LNCAP (cell line): ENCODE data around the gene SRCAP.

Experiments used
- CTCF ChIP-seq: fragments of 450-650 bp; IDR thresholded peaks from 2 replicates; pipeline ENCODE4 v1.5.1; 2017; ENCODE audit warnings: mild to moderate bottlenecking

Gene SRCAP

GRCh38 chr16:30723725-30724355 is 24.9 kb downstream of the SRCAP start:
- TF ChIP-seq CTCF = no peak

DNA sequence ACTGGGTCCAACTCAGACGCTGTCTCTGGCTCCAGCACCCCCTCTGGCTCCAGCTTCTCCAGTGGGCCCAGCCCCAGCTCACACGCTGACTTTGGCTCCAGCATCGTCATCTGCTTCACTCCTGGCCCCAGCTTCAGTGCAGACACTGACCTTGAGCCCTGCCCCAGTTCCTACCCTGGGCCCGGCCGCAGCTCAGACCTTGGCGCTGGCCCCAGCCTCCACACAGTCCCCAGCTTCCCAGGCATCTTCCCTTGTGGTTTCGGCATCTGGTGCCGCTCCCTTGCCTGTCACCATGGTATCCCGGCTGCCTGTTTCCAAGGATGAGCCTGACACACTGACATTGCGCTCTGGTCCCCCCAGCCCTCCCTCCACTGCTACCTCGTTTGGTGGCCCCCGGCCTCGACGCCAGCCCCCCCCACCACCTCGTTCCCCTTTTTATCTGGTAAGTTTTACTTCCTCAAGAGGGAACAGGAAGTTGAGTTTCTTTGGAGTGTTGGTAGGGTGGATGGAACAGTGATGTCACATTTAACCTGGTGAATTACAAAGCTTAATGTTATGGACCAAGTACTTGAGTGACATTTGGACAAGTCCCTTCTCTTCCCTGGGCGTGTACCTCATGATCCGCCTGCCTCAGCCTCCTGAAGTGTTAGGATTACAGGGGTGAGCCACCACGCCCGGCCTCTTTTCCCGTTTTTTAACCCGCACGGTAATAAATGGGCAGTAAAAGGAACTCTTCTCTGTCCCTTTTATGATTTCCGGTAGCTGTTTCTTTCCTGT is 25.9 kb downstream of the SRCAP start:
- no peak for TF ChIP-seq CTCF

- no peak for TF ChIP-seq CTCF
Measured at GRCh38 chr16:30725418-30725792, 26.4 kb downstream of the SRCAP start.

GRCh38 chr16:30728321-30728720 is 29.4 kb downstream of the SRCAP start:
- TF ChIP-seq CTCF = no peak

DNA sequence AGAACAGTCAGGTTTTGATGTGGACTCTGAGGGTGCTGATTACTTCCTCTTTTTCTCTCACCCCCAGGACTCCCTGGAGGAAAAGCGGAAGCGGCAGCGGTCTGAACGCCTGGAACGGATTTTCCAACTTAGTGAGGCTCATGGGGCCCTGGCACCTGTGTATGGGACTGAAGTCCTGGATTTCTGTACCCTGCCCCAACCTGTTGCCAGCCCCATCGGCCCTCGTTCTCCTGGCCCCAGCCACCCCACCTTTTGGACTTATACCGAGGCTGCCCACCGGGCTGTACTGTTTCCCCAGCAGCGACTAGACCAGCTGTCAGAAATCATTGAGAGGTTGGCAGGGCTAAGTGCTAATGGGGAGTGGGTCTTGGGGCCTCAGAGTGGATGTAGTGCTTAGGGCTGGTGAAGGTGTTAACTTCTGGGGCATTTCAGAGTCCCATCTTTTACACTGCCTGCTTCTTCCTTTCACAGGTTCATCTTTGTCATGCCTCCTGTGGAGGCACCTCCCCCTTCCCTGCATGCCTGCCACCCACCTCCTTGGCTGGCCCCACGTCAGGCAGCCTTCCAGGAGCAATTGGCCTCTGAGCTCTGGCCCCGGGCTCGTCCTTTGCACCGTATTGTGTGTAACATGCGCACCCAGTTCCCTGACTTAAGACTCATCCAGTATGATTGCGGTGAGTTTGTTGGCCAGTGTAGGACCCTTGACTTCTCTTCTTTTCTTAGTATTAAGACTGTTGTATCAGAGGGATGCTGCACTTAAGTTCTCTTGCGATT is 30.1 kb downstream of the SRCAP start:
- no peak for TF ChIP-seq CTCF

DNA sequence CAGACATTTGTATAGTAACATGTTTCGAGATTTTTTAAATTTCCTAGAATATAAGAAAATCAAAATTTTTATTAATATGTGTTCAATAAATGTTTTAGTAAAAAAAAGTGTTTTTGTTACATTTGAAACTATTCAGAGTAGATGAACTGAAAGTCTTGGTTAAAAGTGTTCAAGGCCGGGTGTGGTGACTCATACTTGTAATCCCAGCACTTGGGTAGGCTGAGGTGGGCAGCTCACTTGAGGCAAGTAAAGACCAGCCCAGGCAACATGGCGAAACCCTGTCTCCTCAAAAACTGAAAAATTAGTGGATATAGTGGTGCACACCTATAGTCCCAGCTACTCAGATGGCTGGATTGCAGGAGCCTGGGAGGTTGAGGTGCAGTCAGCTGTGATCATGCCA is 32.4 kb downstream of the SRCAP start:
- no peak for TF ChIP-seq CTCF

GRCh38 chr16:30736995-30737793 is 38.2 kb downstream of the SRCAP start:
- no peak for TF ChIP-seq CTCF
